Measurements from ENCODE around the gene XK. TPM values are rescaled to one million over a fixed set of nuclear protein-coding genes. Genes with fewer than 3 reads are reported as not detected.

Gene XK
- total RNA-seq, 2 experiments from 2014 or later = 0.07 TPM; not detected in 1

DNA sequence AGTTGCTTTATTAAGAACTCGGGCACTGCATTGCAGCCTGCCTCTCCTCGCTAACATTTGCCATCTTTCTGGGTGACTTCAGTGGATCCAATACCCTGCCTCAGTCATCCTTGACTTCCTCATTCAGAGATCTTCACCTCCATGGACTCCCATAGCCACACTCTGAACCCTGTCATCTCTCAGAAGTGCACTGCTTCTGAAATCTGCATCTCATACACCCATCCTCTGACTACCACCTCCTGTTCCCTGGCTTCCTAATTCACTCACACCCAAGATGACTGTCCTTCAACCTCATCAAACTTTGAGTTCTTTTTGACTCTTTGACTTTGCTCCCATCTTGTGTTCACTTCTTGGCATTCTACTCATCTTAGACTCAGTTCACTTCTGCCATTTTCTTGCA is 68.9 kb downstream of the XK start:
- ChIA-PET POLR2A (no interaction called here), CTCF (interaction anchor here (3.6 kb wide), 1 partner anchor 9 kb away, joined by 18 read pairs; no protein-coding TSS in a partner anchor)
- Mint-ChIP-seq H3K4me1 (ENCODE audit: low read depth) (peaks cover 16% of the 10 kb centered on the region), H3K9me3 (peaks cover 3% of the 10 kb centered on the region), H3K27me3 (no peaks in the 10 kb centered on the region), H3K36me3 (ENCODE audit: low read depth) (no peaks in the 10 kb centered on the region), H3K27ac (no peak overlapping the region), H3K4me3 (no peak overlapping the region)
- ATAC-seq (peak; percentile 59), DNase-seq (no peak)
- TF ChIP-seq CTCF (IDR thresholded peaks at IDR 0.05) = no peak
- intact Hi-C loops (cut with micrococcal nuclease) = no loop called here

GRCh38 chrX:37755025-37755424 is 69.4 kb downstream of the XK start:
- DNase-seq (peak; percentile 30), ATAC-seq (peak; percentile 74)
- TF ChIP-seq CTCF (IDR thresholded peaks at IDR 0.05) = no peak
- intact Hi-C loops (cut with micrococcal nuclease) = no loop called here
- no peaks in the 10 kb centered on the region for H3K36me3 Mint-ChIP-seq (ENCODE audit: low read depth)
- H3K9me3 Mint-ChIP-seq = peaks cover 3% of the 10 kb centered on the region
- CTCF ChIA-PET = interaction anchor here (3.6 kb wide), 1 partner anchor 10 kb away, joined by 18 read pairs; no protein-coding TSS in a partner anchor
- peaks cover 16% of the 10 kb centered on the region for H3K4me1 Mint-ChIP-seq (ENCODE audit: low read depth)
- POLR2A ChIA-PET = no interaction called here
- H3K4me3 Mint-ChIP-seq = no peak overlapping the region
- no peaks in the 10 kb centered on the region for H3K27me3 Mint-ChIP-seq
- H3K27ac Mint-ChIP-seq = no peak overlapping the region

DNA sequence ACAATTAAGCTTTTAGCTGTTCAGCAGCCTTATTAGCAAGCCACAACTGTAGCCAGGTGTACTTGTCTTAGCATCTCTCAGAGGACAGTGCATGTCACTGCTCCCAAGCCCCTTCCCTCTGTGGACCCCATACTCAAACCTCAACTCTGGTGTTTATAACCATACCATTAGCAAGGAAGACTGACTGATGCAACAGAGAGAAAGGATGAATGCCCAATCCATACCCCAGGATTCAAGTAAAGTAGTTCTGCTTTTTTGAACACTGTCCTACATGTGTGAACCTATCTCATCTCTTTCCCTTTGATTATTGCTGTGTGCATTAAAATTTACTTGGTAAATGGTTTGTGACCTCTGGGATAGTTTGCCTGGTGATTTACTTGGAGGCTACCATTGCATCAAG is 71.5 kb downstream of the XK start:
- H3K9me3 Mint-ChIP-seq = no peaks in the 10 kb centered on the region
- no peaks in the 10 kb centered on the region for H3K27me3 Mint-ChIP-seq
- CTCF ChIA-PET = interaction anchor here (1.3 to 3.6 kb wide), 2 partner anchors 12 to 68 kb away, joined by 3 to 18 read pairs; no protein-coding TSS in a partner anchor

DNA sequence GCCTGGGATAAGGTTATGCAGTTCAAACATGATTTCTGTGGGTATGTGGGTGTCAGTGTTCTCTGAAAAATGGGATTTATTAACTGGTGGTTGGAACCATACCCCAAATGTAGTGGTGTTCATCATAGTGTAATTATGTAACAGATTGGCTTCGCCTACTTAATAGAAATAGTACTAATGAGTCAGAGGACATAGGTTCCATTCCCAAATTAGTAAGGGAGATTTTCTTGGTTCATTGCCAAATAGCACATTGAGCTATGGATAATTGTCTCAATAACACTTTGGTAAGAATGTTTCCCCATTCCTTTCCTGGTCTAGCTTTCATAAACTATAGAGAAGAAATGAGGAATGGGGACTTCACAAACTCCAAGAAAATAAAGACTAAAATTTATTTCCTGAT is 73.8 kb downstream of the XK start:
- TF ChIP-seq CTCF (IDR thresholded peaks at IDR 0.05) = no peak
- Mint-ChIP-seq H3K36me3 (ENCODE audit: low read depth) (no peaks in the 10 kb centered on the region), H3K9me3 (no peaks in the 10 kb centered on the region), H3K4me1 (ENCODE audit: low read depth) (peaks cover 15% of the 10 kb centered on the region), H3K4me3 (no peak overlapping the region), H3K27me3 (no peaks in the 10 kb centered on the region), H3K27ac (no peak overlapping the region)
- POLR2A ChIA-PET = no interaction called here
- intact Hi-C loops (cut with micrococcal nuclease) = no loop called here
- ATAC-seq (no peak), DNase-seq (no peak)
- CTCF ChIA-PET = no interaction called here

More for the DNA sequence above, 71.5 kb downstream of the XK start:
- no peak for TF ChIP-seq CTCF (IDR thresholded peaks at IDR 0.05)
- DNase-seq = no peak
- no peaks in the 10 kb centered on the region for H3K36me3 Mint-ChIP-seq (ENCODE audit: low read depth)
- no peak overlapping the region for H3K4me3 Mint-ChIP-seq
- no peak overlapping the region for H3K27ac Mint-ChIP-seq
- intact Hi-C loops (cut with micrococcal nuclease) = no loop called here
- peaks cover 13% of the 10 kb centered on the region for H3K4me1 Mint-ChIP-seq (ENCODE audit: low read depth)
- POLR2A ChIA-PET = no interaction called here
- no peak for ATAC-seq

DNA sequence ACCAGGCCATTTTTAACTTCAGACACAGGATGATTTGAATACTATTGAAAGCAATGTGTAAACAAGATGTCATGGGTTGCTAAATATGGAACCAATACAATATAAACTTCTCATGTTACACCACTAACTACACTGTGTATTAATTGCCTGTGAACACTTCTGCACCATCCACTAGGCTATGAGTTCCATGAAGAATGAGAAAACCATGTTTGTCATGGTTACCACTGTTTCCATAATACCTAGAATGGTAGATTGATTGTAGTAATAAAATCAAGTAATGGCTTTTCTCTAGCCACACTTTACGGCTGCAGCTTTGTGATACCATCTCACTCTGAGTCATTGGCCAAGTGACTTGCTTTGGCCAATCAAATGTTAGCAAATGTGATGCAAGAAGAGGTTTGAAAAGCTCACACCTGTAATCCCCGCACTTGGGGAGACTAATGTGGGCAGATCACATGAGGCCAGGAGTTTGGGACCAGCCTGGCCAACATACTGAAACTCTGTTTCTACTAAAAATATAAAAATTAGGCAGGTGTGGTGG is 74.4 kb downstream of the XK start:
- ATAC-seq (peak; percentile 68), DNase-seq (peak; percentile 7)
- no peak for TF ChIP-seq CTCF (IDR thresholded peaks at IDR 0.05)
- POLR2A ChIA-PET = no interaction called here
- no peaks in the 10 kb centered on the region for H3K27me3 Mint-ChIP-seq
- H3K4me1 Mint-ChIP-seq (ENCODE audit: low read depth) = peaks cover 15% of the 10 kb centered on the region
- H3K4me3 Mint-ChIP-seq = no peak overlapping the region
- no peaks in the 10 kb centered on the region for H3K9me3 Mint-ChIP-seq
- no peak overlapping the region for H3K27ac Mint-ChIP-seq
- intact Hi-C loops (cut with micrococcal nuclease) = no loop called here
- CTCF ChIA-PET = interaction anchor here (1.2 kb wide), 1 partner anchor 65 kb away, joined by 4 read pairs; no protein-coding TSS in a partner anchor
- H3K36me3 Mint-ChIP-seq (ENCODE audit: low read depth) = no peaks in the 10 kb centered on the region
